ENCODE results near the gene OBP2B.
"Not testable (repeated sequence)": the region's sequence is repeated elsewhere in the genome, so short reads cannot be mapped to it uniquely, and the experiment has no call there.

The OBP2B gene

GRCh38 chr9:133238272-133238850, 29.3 kb upstream of the OBP2B start:
- peak in 1 of 2 experiments; percentile 41 for DNase-seq

GRCh38 chr9:133237035-133237731, 28.1 kb upstream of the OBP2B start:
- DNase-seq = no peak

GRCh38 chr9:133236291-133237034, 27.4 kb upstream of the OBP2B start:
- not testable (repeated sequence) for DNase-seq

DNA sequence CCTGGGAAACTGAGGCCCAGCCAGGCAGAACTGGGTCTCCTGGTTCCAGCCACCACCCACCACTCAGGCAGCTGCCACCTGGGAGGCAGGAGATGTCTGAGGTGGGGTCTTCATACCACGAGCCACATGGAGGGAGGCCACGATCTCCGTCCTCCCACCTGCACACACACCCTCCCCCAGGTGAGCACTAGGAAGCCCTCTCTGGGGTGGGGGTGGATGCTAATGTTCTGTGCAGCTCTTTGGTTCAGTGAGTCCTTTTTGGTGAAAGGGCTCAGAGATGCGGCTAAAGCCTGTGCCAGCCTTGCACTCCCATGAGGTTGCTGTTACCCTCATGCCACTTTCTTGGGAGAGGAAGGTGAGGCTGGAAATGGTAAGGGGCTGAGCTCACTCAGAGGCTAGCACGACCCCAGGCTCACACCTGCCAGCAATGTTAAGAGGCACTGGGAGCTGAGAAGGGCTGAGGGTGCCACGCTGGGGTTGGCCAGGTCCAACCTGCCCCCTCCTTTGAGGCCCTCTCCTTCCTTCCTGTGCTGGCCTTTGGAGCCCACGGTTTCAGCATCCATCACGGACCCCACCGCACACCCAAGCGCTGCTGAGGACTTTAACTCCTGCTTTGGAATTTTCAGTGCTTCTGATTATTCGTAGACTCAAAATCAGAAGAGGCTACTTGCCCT, 26.6 kb upstream of the OBP2B start:
- DNase-seq = no peak

- no peak for DNase-seq
Measured at GRCh38 chr9:133234577-133235322, 25.7 kb upstream of the OBP2B start.

DNA sequence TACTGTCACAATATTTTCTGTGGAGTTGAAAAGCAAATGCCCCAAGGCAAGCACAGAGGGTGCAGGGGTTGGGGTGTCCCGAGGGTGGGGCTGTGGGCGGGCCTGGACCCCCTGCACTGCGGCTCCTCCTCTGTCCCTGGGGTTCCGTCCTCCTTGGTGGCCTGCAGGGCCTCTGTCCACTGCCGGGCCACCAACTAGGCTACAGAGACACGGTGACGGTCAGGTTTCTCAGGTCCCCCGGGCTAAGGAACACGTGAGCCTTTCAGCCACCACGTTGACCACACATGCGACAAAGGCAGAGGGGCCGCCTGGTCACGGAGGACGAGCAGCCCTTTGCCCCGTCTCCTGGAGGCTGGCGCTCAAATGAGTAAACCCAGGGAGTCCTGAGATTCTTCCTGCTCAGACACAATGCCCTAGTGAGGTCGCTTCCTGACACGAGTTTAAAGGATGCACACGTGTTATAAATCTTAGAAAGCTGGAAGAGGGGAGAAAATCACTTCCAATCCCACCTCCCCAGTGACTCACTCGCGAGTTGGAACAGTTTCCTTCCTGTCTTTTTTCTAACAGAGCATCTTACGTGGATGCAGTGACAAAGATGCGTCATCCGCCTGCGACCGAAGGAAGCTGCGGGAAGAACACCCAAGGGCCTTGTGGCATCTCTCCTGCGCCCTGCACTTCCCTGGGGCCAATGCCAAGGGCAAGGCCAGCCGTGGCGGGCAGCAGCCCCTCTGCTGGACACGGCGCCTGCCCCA, 24.8 kb upstream of the OBP2B start:
- no peak for DNase-seq

- DNase-seq = not testable (repeated sequence)
Measured at GRCh38 chr9:133231934-133232568, 23.0 kb upstream of the OBP2B start.

DNA sequence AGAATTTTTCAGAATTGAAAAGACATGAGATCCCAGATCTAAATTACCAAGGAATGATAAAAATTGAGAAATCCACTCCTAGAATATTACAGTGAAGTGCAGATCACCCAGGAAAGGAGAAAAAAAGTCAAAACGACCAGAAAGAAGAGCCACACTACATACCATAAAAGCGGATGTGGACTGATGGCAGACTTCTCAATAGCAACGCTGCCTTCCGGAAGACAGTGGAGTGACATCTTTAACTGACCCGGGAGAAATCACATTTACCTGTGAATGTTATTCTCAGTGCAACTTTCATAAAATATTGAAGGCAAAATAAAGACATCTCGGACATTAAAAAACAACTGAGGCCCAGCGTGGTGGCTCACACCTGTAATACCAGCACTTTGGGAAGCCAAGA, 21.5 kb upstream of the OBP2B start:
- not testable (repeated sequence) for DNase-seq

- no peak for DNase-seq
Measured at GRCh38 chr9:133230093-133230492, 21.0 kb upstream of the OBP2B start.

DNA sequence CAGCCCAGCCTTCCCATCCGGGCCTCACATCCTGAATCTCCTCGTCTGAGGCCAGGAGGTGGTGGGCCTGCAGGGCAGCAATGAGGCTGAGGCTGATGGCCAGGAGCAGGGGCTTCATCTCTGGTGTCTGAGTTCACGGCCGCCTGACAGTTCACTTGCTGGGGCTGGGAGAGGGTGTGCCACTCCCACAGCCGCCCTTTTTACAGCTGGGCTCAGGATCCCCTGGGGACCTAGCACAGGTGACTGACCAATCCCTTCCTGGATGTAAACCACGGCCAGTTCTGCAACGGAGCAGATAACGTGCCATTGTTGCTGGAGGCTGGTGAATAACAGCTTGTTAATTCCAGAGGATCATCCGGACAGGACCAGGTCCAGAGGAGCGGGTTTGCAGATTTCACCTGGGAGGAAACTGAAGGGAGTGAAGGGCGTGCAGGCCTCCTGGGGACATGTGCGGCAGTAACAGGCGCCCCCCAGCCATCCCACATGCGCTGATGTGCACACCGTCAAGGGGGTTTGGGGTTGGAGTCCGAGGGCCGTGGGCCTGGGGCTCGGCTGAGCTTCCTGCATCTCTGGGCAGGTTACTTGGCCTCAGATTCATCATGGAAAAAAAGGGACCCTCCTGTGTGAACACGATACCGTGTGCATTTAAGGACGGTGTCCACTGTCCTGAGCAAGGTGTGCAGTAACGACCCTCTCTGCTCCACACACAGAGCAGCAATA, 19.6 kb upstream of the OBP2B start:
- DNase-seq = not testable (repeated sequence)

GRCh38 chr9:133227996-133228395, 18.9 kb upstream of the OBP2B start:
- not testable (repeated sequence) for DNase-seq

GRCh38 chr9:133227242-133227860, 18.3 kb upstream of the OBP2B start:
- no peak for DNase-seq

- no peak for DNase-seq
Measured at GRCh38 chr9:133226219-133227171, 17.4 kb upstream of the OBP2B start.

- DNase-seq = no peak
Measured at GRCh38 chr9:133225171-133226011, 16.3 kb upstream of the OBP2B start.

- DNase-seq = no peak
Measured at GRCh38 chr9:133224762-133225161, 15.7 kb upstream of the OBP2B start.

GRCh38 chr9:133223159-133223756, 14.2 kb upstream of the OBP2B start:
- DNase-seq = not testable (repeated sequence)

GRCh38 chr9:133221994-133222393, 12.9 kb upstream of the OBP2B start:
- not testable (repeated sequence) for DNase-seq
